Measurements from ENCODE around the gene DPH5.

DNA sequence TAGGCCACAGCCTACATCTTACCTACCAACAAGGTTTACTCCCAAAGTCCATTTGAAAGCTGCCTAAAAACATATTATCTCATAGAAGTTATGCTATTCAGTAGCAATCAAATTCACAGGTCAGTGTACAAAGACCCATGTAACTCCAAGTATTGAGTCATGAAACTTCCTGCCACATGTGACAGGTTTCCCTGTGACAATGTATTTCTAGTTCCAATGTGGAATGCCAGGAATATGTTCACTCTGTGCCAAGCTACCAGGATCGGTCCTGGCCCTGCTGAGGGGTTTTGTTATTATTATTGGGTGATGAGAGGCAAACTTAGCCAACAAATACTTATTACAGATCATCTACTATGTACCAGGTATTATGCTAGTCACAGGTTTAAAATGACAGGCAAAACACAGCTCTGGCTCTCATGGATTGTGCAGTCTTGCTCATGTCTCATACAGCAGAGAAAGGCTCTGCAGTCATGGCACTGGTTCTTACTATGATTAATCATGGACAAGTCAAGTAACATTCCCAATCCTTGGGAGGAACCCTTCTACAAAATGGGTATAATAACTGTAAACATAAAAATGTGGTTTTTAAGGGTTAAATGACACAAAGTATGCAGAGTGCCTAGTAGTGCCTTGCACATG, 22.5 kb downstream of the DPH5 start:
- no peak for TF ChIP-seq ELF4 (IDR thresholded peaks at IDR 0.05)
- no peak for TF ChIP-seq TARDBP (IDR thresholded peaks at IDR 0.05)
- no peak for TF ChIP-seq FOXA1 (IDR thresholded peaks at IDR 0.05)
- TF ChIP-seq FOXM1 (IDR thresholded peaks at IDR 0.05; ENCODE audit: borderline replicate concordance): no peak
- no peak for TF ChIP-seq SP1 (IDR thresholded peaks at IDR 0.05)
- no peak for TF ChIP-seq PKNOX1 (IDR thresholded peaks at IDR 0.05)
- TF ChIP-seq CTBP1 (IDR thresholded peaks at IDR 0.05; ENCODE audit: borderline replicate concordance): no peak
- TF ChIP-seq FOXK2 (IDR thresholded peaks at IDR 0.05): no peak
- TF ChIP-seq BHLHE40 (IDR thresholded peaks at IDR 0.05; ENCODE audit: borderline replicate concordance): no peak
- TF ChIP-seq LEF1 (IDR thresholded peaks at IDR 0.05; ENCODE audit: borderline replicate concordance): no peak
- no peak for TF ChIP-seq ARNT (IDR thresholded peaks at IDR 0.05)
- TF ChIP-seq SUZ12 (IDR thresholded peaks at IDR 0.05): no peak
- no peak for TF ChIP-seq ZNF384 (IDR thresholded peaks at IDR 0.05)
- no peak for TF ChIP-seq NFRKB (IDR thresholded peaks at IDR 0.05)
